HG03439 (cell line): ENCODE measurements around the gene MED7.

ENCODE experiments used
- ATAC-seq: cut with Tn5 transposase; IDR thresholded peaks from one replicate; pipeline ENCODE4 v1.9.1; 2021; ENCODE audit warnings: mild to moderate bottlenecking, moderate library complexity; ENCODE audit not compliant: unreplicated experiment

The MED7 gene

GRCh38 chr5:157164521-157164920 is 21.9 kb upstream of the MED7 start:
- no peak for ATAC-seq

- ATAC-seq: no peak
These were observed 20.4 kb upstream of the MED7 start for GRCh38 chr5:157162919-157163510.

- no peak for ATAC-seq
These were observed 19.3 kb upstream of the MED7 start for GRCh38 chr5:157161996-157162395.

GRCh38 chr5:157160001-157160400 is 17.3 kb upstream of the MED7 start:
- no peak for ATAC-seq

GRCh38 chr5:157159209-157159751 is 16.6 kb upstream of the MED7 start:
- no peak for ATAC-seq

- no peak for ATAC-seq
These were observed 14.7 kb upstream of the MED7 start for GRCh38 chr5:157157293-157157891.

- no peak for ATAC-seq
These were observed 12.6 kb upstream of the MED7 start for GRCh38 chr5:157155297-157155696.

GRCh38 chr5:157150995-157151394 is 8.3 kb upstream of the MED7 start:
- ATAC-seq: no peak

- ATAC-seq: peak; percentile 72
These were observed 6.3 kb upstream of the MED7 start for GRCh38 chr5:157148734-157149615.

- ATAC-seq: peak; percentile 49
These were observed 684 bp upstream of the MED7 start for GRCh38 chr5:157143127-157143971.

GRCh38 chr5:157137691-157138090 is 5.0 kb downstream of the MED7 start:
- ATAC-seq: no peak

GRCh38 chr5:157132281-157132612 is 10.4 kb downstream of the MED7 start:
- no peak for ATAC-seq

- ATAC-seq: peak; percentile 43
These were observed 11.7 kb downstream of the MED7 start for GRCh38 chr5:157130925-157131324.

GRCh38 chr5:157121709-157122108 is 21.0 kb downstream of the MED7 start:
- ATAC-seq: no peak

- ATAC-seq: no peak
These were observed 22.6 kb downstream of the MED7 start for GRCh38 chr5:157120102-157120501.

GRCh38 chr5:157116483-157116954 is 26.1 kb downstream of the MED7 start:
- ATAC-seq: peak; percentile 69

GRCh38 chr5:157115502-157115901 is 27.2 kb downstream of the MED7 start:
- no peak for ATAC-seq

GRCh38 chr5:157115012-157115411 is 27.7 kb downstream of the MED7 start:
- ATAC-seq: no peak

- no peak for ATAC-seq
These were observed 29.7 kb downstream of the MED7 start for GRCh38 chr5:157113002-157113401.

GRCh38 chr5:157109744-157110143 is 32.9 kb downstream of the MED7 start:
- ATAC-seq: peak; percentile 61

- ATAC-seq: peak; percentile 74
These were observed 33.7 kb downstream of the MED7 start, which contains the start of gene HAVCR2 for GRCh38 chr5:157108976-157109375. Gene HAVCR2, minus strand, starts transcription at chr5:157109044. Its CDS starts 61 bp downstream, at chr5:157108983.
